H9 (cell line): ENCODE measurements around the gene MYRF. TPM values are rescaled to one million over a fixed set of nuclear protein-coding genes. Genes with fewer than 3 reads are reported as not detected.

Experiments used
- DNase-seq: peaks from one replicate; pipeline ENCODE4 v3.0.0-alpha.2; 2017
- H2AFZ ChIP-seq: one replicate; pipeline ENCODE4 v1.6.1; 2013; ENCODE audit warnings: mild to moderate bottlenecking, low read length, control low read depth, moderate library complexity
- H2AK5ac ChIP-seq: 2 replicates; pipeline ENCODE4 v1.6.1; 2013; ENCODE audit warnings: low read length, control low read depth, mixed read lengths; ENCODE audit not compliant: insufficient read length
- H2BK120ac ChIP-seq: one replicate; pipeline ENCODE4 v1.6.1; 2013; ENCODE audit warnings: low read depth, mild to moderate bottlenecking, low read length, control low read depth, inconsistent platforms; ENCODE audit not compliant: poor library complexity, severe bottlenecking
- H2BK12ac ChIP-seq: 2 replicates; pipeline ENCODE4 v1.6.1; 2013; ENCODE audit warnings: low read length, control low read depth, mixed read lengths, low read depth; ENCODE audit not compliant: insufficient read length
- H2BK15ac ChIP-seq: 2 replicates; pipeline ENCODE4 v1.6.1; 2013; ENCODE audit warnings: low read depth, low read length, control low read depth
- H2BK20ac ChIP-seq: one replicate; pipeline ENCODE4 v1.6.1; 2013; ENCODE audit warnings: low read depth, mild to moderate bottlenecking, low read length, control low read depth, inconsistent platforms; ENCODE audit not compliant: poor library complexity, severe bottlenecking
- H2BK5ac ChIP-seq: 2 replicates; pipeline ENCODE4 v1.6.1; 2013; ENCODE audit warnings: low read length, control low read depth, mixed read lengths; ENCODE audit not compliant: insufficient read length
- H3K14ac ChIP-seq: 2 replicates; pipeline ENCODE4 v1.6.1; 2013; ENCODE audit warnings: low read length, control low read depth; ENCODE audit not compliant: insufficient read depth
- H3K18ac ChIP-seq: 2 replicates; pipeline ENCODE4 v1.6.1; 2013; ENCODE audit warnings: low read depth, mild to moderate bottlenecking, mixed read lengths, low read length, control low read depth; ENCODE audit not compliant: insufficient read length
- H3K23ac ChIP-seq: 2 replicates; pipeline ENCODE4 v1.6.1; 2013; ENCODE audit warnings: low read length, control low read depth, mixed read lengths, low read depth; ENCODE audit not compliant: insufficient read length
- H3K23me2 ChIP-seq: 2 replicates; pipeline ENCODE4 v1.6.1; 2013; ENCODE audit warnings: low read depth, mild to moderate bottlenecking, mixed read lengths, low read length, control low read depth; ENCODE audit not compliant: insufficient read length, poor library complexity, severe bottlenecking
- H3K27ac ChIP-seq: 2 replicates; pipeline ENCODE4 v1.5.1; 2013; ENCODE audit warnings: low read length, control low read depth, mixed read lengths, low read depth; ENCODE audit not compliant: insufficient read length
- H3K27me3 ChIP-seq: 2 replicates; pipeline ENCODE4 v1.6.1; 2013; ENCODE audit warnings: low read length, control low read depth, inconsistent platforms; ENCODE audit not compliant: insufficient read depth
- H3K4ac ChIP-seq: 2 replicates; pipeline ENCODE4 v1.6.1; 2013; ENCODE audit warnings: low read depth, mild to moderate bottlenecking, control low read depth, inconsistent platforms, low read length, moderate library complexity
- H3K4me1 ChIP-seq: 2 replicates; pipeline ENCODE4 v1.6.1; 2013; ENCODE audit warnings: low read length, control low read depth, inconsistent platforms; ENCODE audit not compliant: insufficient read depth
- H3K4me2 ChIP-seq: 2 replicates; pipeline ENCODE4 v1.6.1; 2013; ENCODE audit warnings: low read length, control low read depth, mixed read lengths; ENCODE audit not compliant: insufficient read length, insufficient read depth
- H3K56ac ChIP-seq: 2 replicates; pipeline ENCODE4 v1.6.1; 2013; ENCODE audit warnings: low read depth, mild to moderate bottlenecking, mixed read lengths, low read length, control low read depth; ENCODE audit not compliant: insufficient read length
- H3K79me1 ChIP-seq: 2 replicates; pipeline ENCODE4 v1.6.1; 2013; ENCODE audit warnings: low read depth, mild to moderate bottlenecking, moderate library complexity, low read length, control low read depth, inconsistent platforms; ENCODE audit not compliant: insufficient read depth, poor library complexity, severe bottlenecking
- H3K79me2 ChIP-seq: 2 replicates; pipeline ENCODE4 v1.6.1; 2013; ENCODE audit warnings: low read length, control low read depth, inconsistent platforms; ENCODE audit not compliant: insufficient read depth
- H3K9ac ChIP-seq: 2 replicates; pipeline ENCODE4 v1.6.1; 2013; ENCODE audit warnings: low read length, control low read depth, mixed read lengths; ENCODE audit not compliant: insufficient read length; ENCODE audit errors: extremely low read depth
- H3K9me3 ChIP-seq: one replicate; pipeline ENCODE4 v1.6.1; 2013; ENCODE audit warnings: low read depth, low read length, inconsistent platforms; ENCODE audit not compliant: control insufficient read depth
- H3T11ph ChIP-seq: one replicate; pipeline ENCODE4 v1.6.1; 2013; ENCODE audit warnings: mild to moderate bottlenecking, low read length, control low read depth, inconsistent platforms
- H4K20me1 ChIP-seq: one replicate; pipeline ENCODE4 v1.6.1; 2013; ENCODE audit not compliant: control insufficient read depth, insufficient read length, insufficient read depth
- H4K5ac ChIP-seq: 2 replicates; pipeline ENCODE4 v1.6.1; 2013; ENCODE audit warnings: low read depth, mild to moderate bottlenecking, mixed read lengths, low read length, control low read depth; ENCODE audit not compliant: insufficient read length
- H4K8ac ChIP-seq: replicated peaks from 2 replicates; pipeline ENCODE4 v1.6.1; 2013; ENCODE audit warnings: low read length, control low read depth, mixed read lengths, low read depth; ENCODE audit not compliant: insufficient read length
- H4K91ac ChIP-seq: 2 replicates; pipeline ENCODE4 v1.6.1; 2013; ENCODE audit warnings: low read depth, mild to moderate bottlenecking, moderate library complexity, mixed read lengths, low read length, control low read depth; ENCODE audit not compliant: insufficient read length
- H3K27ac Mint-ChIP-seq, 3 experiments: 2 replicates in 2 of 3; 3 replicates in 1 of 3; pipeline ENCODE4 v1.8.0; 2020 to 2021; ENCODE audit warnings: mixed read lengths in 3 of 3, mild to moderate bottlenecking in 1 of 3, moderate library complexity in 1 of 3
- H3K27me3 Mint-ChIP-seq: 2 replicates; pipeline ENCODE4 v1.8.0; 2021; ENCODE audit warnings: low read depth, mild to moderate bottlenecking, moderate library complexity, mixed read lengths
- H3K36me3 Mint-ChIP-seq, 3 experiments: 2 replicates in 2 of 3; 3 replicates in 1 of 3; pipeline ENCODE4 v1.8.0; 2020 to 2021; ENCODE audit warnings: low read depth in 3 of 3, mixed read lengths in 3 of 3; ENCODE audit not compliant: insufficient read depth in 1 of 3
- H3K4me1 Mint-ChIP-seq, 2 experiments: 2 replicates each; pipeline ENCODE4 v1.8.0; 2020; ENCODE audit warnings: mixed read lengths in 2 of 2
- H3K4me3 Mint-ChIP-seq, 2 experiments: 2 replicates in 1 of 2; 3 replicates in 1 of 2; pipeline ENCODE4 v1.8.0; 2020 to 2021; ENCODE audit warnings: mild to moderate bottlenecking in 2 of 2, mixed read lengths in 2 of 2, moderate library complexity in 1 of 2
- H3K9me3 Mint-ChIP-seq, 2 experiments: 2 replicates in 1 of 2; 3 replicates in 1 of 2; pipeline ENCODE4 v1.8.0; 2020; ENCODE audit warnings: mild to moderate bottlenecking in 2 of 2, mixed read lengths in 2 of 2, moderate library complexity in 1 of 2
- CTCF ChIP-seq: fragments of 200-600 bp; sonication (generic); conservative IDR thresholded peaks from 3 replicates; pipeline ENCODE4 v1.8.0; 2021; ENCODE audit warnings: antibody characterized with exemption, mild to moderate bottlenecking
- WGBS: extraction: QIAGEN DNeasy Blood & Tissue Kit; methylation state at CpG from one replicate; pipeline ENCODE4 v1.1.7; 2013; ENCODE audit warnings: missing lambda C conversion rate, low lambda C conversion rate, mixed read lengths; ENCODE audit not compliant: insufficient read length; ENCODE audit errors: extremely low coverage; 5-methylcytosine and 5-hydroxymethylcytosine counted together
- total RNA-seq: library from RNA; stranded (reverse); gene quantifications from 2 replicates; pipeline ENCODE4 v1.2.1, GENCODE V29; 2021

Gene MYRF
- total RNA-seq, 1 experiment from 2014 or later: 13.9 TPM

GRCh38 chr11:61753672-61754071 is 1.2 kb downstream of the MYRF start:
- no peak overlapping the region for H3K4me2 ChIP-seq
- H2AK5ac ChIP-seq: no peak overlapping the region
- H4K8ac ChIP-seq: no peak overlapping the region
- H4K5ac ChIP-seq: no peak overlapping the region
- peak overlapping the region; percentile 69 to 86 for H3K4me3 Mint-ChIP-seq
- TF ChIP-seq CTCF: no peak
- H3K27ac Mint-ChIP-seq: no peak overlapping the region
- no peak overlapping the region for H2BK5ac ChIP-seq
- no peak overlapping the region for H2AFZ ChIP-seq
- peaks cover 6% of the 10 kb centered on the region; the same call in 1 of the 2 replicates for H3K4me1 ChIP-seq
- no peak overlapping the region for H2BK20ac ChIP-seq
- no peaks in the 10 kb centered on the region for H3K9me3 ChIP-seq
- no peak overlapping the region for H3K14ac ChIP-seq
- no peak overlapping the region for H2BK12ac ChIP-seq
- no peaks in the 10 kb centered on the region for H3K79me2 ChIP-seq
- H3K4ac ChIP-seq: no peak overlapping the region
- H3K9ac ChIP-seq: no peak overlapping the region
- no peak overlapping the region for H2BK120ac ChIP-seq
- H4K91ac ChIP-seq: no peak overlapping the region
- peaks cover 5% of the 10 kb centered on the region for H3K23me2 ChIP-seq
- H3K56ac ChIP-seq: no peak overlapping the region
- H3K18ac ChIP-seq: no peak overlapping the region
- no peaks in the 10 kb centered on the region for H3K36me3 Mint-ChIP-seq
- H2BK15ac ChIP-seq: no peak overlapping the region
- peaks cover 38% of the 10 kb centered on the region for H3K27me3 Mint-ChIP-seq
- no peak overlapping the region for H3K23ac ChIP-seq
- DNase-seq: no peak
- H3T11ph ChIP-seq: no peak overlapping the region
- WGBS: no CpG with 5 or more reads among the region's 5 CpGs
- peaks cover 53 to 66% of the 10 kb centered on the region in 2 experiments for H3K4me1 Mint-ChIP-seq
- H3K79me1 ChIP-seq: no peaks in the 10 kb centered on the region
- peaks cover 8% of the 10 kb centered on the region; the same call in 1 of the 2 replicates for H3K27me3 ChIP-seq
- no peak overlapping the region for H3K27ac ChIP-seq
- no peaks in the 10 kb centered on the region for H4K20me1 ChIP-seq
- peaks cover 0 to 3% of the 10 kb centered on the region in 2 experiments; a peak in 1 of 5 replicates for H3K9me3 Mint-ChIP-seq
